Right lobe of liver (tissue), 4 donors: ENCODE measurements around the gene RASA4.
"Not testable (repeated sequence)": the region's sequence is repeated elsewhere in the genome, so short reads cannot be mapped to it uniquely, and the experiment has no call there.

ENCODE experiments used
- POLR2A ChIP-seq: fragments of 450-650 bp; IDR thresholded peaks from one replicate; pipeline ENCODE4 v1.6.1; 2017; ENCODE audit warnings: antibody characterized with exemption, mild to moderate bottlenecking
- TF ChIP-seq, protein P1 (sequence below), 4 donors: fragments of 200-600 bp in 3 of 4; fragments of 450-650 bp in 1 of 4; IDR thresholded peaks; one replicate each; pipeline versions ENCODE4 v1.5.1 to v1.8.0; 2016 to 2022; ENCODE audit warnings: antibody characterized with exemption in 4 of 4, mild to moderate bottlenecking in 2 of 4
- donor health status: DM: no; HTN: no; CAD: no.
- donor health status: DM: no; HTN: no; CAD: no.
- donor health status: DM: no; HTN: yes; CAD: no.

DNA sequence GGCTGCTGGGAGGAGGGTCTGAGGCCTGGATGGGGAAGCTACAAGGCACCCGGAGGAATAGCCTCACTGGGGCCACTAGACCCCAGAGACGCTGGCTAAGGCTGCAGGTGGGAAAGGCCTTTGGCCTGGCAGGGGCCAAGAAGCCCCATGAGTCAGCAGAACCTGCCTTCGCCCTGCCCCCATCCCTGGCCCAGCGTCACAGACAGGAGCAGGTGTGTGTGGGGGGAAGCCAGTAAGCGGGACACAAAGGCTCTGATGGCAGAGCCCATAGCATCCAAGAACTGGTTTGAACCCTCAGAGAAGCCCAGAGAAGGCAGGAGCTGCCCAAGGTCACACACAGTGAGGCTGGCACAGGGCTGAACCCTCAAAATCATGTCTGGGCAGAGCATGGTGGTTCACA lies 9.7 kb downstream of the RASA4 start:
- TF ChIP-seq, protein P1, sequence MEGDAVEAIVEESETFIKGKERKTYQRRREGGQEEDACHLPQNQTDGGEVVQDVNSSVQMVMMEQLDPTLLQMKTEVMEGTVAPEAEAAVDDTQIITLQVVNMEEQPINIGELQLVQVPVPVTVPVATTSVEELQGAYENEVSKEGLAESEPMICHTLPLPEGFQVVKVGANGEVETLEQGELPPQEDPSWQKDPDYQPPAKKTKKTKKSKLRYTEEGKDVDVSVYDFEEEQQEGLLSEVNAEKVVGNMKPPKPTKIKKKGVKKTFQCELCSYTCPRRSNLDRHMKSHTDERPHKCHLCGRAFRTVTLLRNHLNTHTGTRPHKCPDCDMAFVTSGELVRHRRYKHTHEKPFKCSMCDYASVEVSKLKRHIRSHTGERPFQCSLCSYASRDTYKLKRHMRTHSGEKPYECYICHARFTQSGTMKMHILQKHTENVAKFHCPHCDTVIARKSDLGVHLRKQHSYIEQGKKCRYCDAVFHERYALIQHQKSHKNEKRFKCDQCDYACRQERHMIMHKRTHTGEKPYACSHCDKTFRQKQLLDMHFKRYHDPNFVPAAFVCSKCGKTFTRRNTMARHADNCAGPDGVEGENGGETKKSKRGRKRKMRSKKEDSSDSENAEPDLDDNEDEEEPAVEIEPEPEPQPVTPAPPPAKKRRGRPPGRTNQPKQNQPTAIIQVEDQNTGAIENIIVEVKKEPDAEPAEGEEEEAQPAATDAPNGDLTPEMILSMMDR (IDR thresholded peaks at IDR 0.05), result not testable (repeated sequence)
- not testable (repeated sequence) for TF ChIP-seq POLR2A
